NCI-H446 (cell line): ENCODE results near the gene RPS23.

Source experiments
- DNase-seq, 2 experiments: peaks; one replicate each; lab custom pipeline; 2025; lab: John Stamatoyannopoulos, UW

The RPS23 gene

GRCh38 chr5:82244854-82245635, 33.1 kb downstream of the RPS23 start:
- no peak for DNase-seq

DNA sequence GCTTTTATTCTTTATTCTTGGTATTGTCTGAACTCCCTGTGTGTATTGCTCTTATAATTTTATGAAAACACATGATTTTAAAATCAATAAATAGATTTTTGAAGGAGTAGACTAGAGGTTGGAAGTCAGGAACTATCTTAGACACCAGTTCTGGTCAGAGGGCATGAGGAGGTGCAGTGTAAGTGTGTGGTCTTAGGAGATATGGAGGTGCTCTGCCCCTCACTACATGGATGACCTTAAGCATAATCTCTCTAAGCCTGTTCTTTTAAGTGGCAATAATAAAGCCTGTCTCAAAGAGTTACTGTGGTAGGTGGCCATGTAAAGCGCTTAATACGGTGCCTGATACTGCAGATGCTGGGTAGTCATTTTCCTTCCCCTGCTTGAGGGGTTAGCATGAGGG, 34.0 kb downstream of the RPS23 start:
- DNase-seq: no peak

DNA sequence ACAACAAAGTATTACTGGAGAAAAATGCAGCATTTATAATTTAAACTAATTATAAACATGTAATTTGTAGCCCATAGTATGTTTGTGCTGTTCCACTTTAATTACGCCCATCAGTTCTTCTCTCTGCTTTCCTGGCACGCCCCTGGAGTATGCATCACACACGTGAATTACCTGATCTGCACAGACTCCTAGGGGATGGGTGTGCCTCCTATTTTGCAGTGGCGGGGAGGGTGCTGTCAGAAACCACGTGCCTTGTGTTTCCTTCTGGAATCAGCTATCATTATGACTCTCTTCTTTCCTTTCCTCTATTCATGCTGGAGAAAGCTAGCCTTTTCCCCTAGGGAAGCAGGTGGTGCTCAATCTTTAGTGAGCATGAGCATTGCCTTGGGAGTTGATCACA, 43.3 kb downstream of the RPS23 start:
- DNase-seq: no peak

GRCh38 chr5:82225525-82226172, 52.5 kb downstream of the RPS23 start:
- DNase-seq: peak; percentile 54 to 70
